Erythroblast (primary cell): ENCODE data around the gene NCOR2.

Source experiments
- DNase-seq, 2 experiments: peaks; one replicate each; lab custom pipeline; 2025; lab: John Stamatoyannopoulos, UW
- GATA1 ChIP-seq: IDR thresholded peaks from 2 replicates; pipeline ENCODE4 v1.6.1; 2011; ENCODE audit warnings: low read depth, mild to moderate bottlenecking, control low read depth, low read length, moderate library complexity
- POLR2A ChIP-seq: IDR thresholded peaks from 2 replicates; pipeline ENCODE4 v1.6.1; 2011; ENCODE audit warnings: mild to moderate bottlenecking, low read length

Gene NCOR2

GRCh38 chr12:124518051-124518932 lies 49.1 kb downstream of the NCOR2 start:
- peak; percentile 30 to 40 for DNase-seq
- TF ChIP-seq POLR2A = no peak
- TF ChIP-seq GATA1 = no peak
